ENCODE measurements around the gene ALX1.
"Not testable (repeated sequence)": the region's sequence is repeated elsewhere in the genome, so short reads cannot be mapped to it uniquely, and the experiment has no call there.

ALX1 gene

DNA sequence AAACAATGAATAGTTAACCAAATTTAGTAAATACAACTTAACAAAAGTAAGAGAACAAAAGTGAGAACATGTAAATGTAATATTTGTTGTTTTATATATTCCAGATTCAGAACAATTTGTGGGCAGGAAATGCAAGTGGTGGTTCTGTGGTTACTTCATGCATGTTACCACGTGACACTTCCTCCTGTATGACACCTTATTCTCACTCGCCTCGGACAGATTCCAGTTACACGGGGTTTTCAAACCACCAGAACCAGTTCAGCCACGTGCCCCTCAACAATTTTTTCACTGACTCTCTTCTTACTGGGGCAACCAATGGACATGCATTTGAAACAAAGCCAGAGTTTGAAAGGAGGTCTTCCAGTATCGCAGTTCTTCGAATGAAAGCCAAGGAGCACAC is 21.0 kb downstream of the ALX1 start:
- DNase-seq (ENCODE audit: low read depth): no peak

DNA sequence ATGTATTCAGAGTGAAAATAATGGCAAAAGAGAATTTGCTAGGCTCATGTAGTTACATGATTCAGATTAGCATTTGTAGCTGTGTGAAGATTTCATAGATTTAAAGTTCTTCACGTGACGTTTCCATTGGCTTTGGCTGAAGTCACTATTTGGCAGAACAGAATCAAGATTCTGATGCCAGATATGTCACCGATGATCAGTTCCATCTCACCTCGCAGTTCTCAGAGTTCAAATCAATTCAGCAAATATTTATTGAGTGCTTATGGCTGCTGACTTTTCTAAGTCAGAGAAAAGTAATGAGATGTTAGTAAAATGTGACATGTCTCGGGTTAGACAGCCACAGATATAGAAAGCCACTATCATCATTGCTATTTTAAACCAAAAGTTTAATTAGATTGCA is 28.4 kb downstream of the ALX1 start:
- no peak for DNase-seq (ENCODE audit: low read depth)

DNA sequence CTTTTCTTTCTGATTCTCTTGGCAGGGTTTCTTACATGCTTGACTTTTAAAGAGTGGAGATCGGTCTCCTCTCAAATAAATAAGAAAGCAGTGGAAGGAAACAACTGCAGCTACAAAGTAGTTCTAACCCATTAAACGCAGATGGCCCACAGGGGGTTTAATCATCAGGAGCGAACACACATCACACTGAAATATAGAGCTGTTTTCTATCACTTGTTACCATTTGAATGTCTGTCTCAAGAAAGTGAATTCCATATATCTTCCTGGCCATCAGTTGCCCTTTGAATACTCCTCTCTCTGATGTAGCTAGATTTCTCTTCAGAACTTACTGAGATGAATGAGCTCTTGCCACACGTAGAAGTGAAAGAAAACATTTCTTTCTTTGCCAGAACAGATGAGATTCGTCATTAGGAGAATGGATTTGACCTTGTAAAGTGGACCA is 29.1 kb downstream of the ALX1 start:
- DNase-seq (ENCODE audit: low read depth): no peak

GRCh38 chr12:85310025-85310424 is 30.0 kb downstream of the ALX1 start:
- DNase-seq (ENCODE audit: low read depth): no peak

DNA sequence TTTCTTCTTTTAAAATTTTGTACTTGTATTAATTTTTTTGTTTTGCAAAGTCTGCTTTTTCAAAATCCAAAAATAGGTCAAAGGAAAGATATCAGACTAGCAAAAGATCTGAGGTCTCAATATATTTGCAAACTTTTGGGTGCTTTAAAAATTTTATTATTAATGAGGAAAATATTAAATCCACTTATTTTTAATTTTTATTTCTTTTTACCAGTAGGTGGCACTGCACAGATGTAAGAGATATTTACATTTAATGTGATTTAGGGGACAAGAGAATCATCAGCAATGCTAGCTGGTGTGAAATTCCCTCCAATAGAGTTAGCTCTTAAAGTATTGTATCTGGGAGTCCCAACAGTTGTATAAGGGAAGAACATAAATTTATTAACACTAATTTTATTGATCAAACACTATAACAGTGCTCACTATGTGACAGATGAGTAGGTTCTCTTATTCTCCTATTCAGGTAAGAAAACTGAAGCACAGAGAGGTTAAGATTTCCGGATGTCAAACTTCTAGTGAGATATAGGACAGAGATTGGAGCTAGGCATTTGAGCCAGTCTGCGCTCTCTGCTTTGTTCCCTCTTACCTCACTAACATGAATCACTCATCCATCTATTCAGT is 30.5 kb downstream of the ALX1 start:
- peak; percentile 4 for DNase-seq (ENCODE audit: low read depth)

DNA sequence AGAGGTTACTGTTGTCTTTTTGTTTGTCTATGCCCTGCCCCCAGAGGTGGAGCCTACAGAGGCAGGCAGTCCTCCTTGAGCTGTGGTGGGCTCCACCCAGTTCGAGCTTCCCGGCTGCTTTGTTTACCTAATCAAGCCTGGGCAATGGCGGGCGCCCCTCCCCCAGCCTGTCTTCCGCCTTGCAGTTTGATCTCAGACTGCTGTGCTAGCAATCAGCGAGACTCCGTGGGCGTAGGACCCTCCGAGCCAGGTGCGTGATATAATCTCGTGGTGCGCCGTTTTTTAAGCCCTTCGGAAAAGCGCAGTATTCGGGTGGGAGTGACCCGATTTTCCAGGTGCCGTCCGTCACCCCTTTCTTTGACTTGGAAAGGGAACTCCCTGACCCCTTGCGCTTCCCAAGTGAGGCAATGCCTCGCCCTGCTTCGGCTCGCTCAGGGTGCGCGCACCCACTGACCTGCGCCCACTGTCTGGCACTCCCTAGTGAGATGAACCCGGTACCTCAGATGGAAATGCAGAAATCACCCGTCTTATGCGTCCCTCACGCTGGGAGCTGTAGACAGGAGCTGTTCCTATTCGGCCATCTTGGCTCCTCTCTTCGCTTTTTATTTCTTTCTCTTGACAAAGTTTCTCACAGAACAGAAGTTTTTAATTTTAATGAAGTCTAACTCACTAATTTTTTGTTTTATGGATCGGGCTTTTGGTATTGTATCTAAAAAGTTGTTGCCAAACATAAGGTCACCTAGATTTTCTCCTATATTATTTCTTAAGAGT is 38.0 kb downstream of the ALX1 start:
- DNase-seq (ENCODE audit: low read depth): not testable (repeated sequence)

DNA sequence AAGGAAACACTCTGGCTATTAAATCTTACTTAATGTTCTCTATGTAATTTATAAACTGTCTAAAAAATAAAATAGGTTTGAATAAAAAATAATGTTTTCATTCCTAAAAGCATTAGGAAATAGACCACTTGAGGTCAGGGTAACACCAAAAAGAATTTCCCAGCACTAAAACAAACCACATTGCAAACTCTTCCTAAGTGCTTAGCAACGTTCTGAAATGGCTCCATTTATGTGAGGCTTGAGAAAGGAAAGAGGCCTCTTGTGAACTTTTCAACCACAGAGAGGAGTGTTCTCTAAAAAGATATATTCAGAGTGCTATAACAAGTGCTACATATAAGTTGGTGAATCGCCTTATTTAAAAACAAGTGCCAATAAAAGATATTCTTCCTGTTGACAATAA is 42.7 kb downstream of the ALX1 start:
- DNase-seq (ENCODE audit: low read depth): no peak

DNA sequence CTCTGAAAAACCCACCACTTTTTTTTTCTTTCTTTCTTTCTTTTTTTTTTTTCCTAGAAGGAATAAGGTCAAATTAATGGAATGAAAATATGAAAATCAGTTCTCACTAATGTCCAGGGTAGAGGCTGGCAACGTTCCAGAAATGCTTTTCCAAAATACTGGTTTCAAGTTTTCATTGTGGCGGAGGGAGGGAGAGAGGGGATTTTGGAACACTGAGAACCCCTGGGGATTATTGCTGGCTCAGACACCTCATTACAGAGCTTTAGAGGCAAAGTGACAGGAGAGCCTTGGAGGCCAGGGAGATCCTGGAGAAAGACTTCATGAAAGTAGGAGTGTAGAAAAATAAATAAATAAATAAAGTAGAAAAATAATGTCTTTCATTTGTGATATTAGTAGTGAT is 45.4 kb downstream of the ALX1 start:
- DNase-seq (ENCODE audit: low read depth): no peak

DNA sequence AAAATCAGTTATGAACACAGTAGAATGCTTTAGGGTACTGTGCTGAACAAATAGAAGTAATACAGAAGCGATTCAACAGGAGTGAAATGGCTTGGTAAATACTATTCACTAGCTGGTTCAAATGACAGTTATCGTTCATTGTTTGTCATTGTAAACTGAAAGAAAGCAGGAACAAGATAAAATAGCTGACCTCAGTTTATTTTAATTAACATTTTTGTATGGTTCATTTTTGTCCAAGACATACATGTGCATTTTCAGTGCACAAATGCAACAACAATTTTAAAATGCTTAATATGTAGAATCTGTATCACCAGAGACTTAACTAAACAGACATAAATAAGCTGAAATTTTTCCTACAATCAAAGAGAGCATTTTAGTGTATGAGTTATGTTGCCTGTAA is 49.9 kb downstream of the ALX1 start:
- DNase-seq (ENCODE audit: low read depth): no peak

- no peak for DNase-seq (ENCODE audit: low read depth)
These were observed 68.8 kb downstream of the ALX1 start for GRCh38 chr12:85348779-85349178.

- DNase-seq (ENCODE audit: low read depth): no peak
These were observed 70.3 kb downstream of the ALX1 start for GRCh38 chr12:85350356-85350755.
